K562 (cell line): ENCODE data around the gene CTRB1. TPM values are rescaled to one million over a fixed set of nuclear protein-coding genes. Genes with fewer than 3 reads are reported as not detected.

Experiments
- ATAC-seq: fragments of 200-7000 bp; cut with Tn5 transposase; 3 replicates; pipeline ENCODE4 v1.9.1; 2020; ENCODE audit warnings: moderate library complexity
- BruUV-seq: library from RNA; stranded (reverse); fragments of 400-500 nt; replicated peaks from 2 replicates; lab custom pipeline; 2021; lab: Mats Ljungman, UMichigan
- CTCF ChIA-PET: fragments of 300-600 bp; formaldehyde crosslinking; extraction: SDS; loops from one replicate; lab custom pipeline; 2021; ENCODE audit warnings: low intra/inter-chr PET ratio; lab: Yijun Ruan, JAX
- POLR2A ChIA-PET: fragments of 300-600, 350-650 bp; sonication (Branson Sonifier 250); formaldehyde crosslinking; extraction: SDS; loops from one replicate; lab custom pipeline; 2021; ENCODE audit warnings: antibody characterized with exemption, inconsistent platforms; lab: Yijun Ruan, JAX
- DNase-seq, 4 experiments: peaks; one replicate each; pipeline versions ENCODE4 v3.0.0 to v3.0.0-alpha.2; 2011 to 2018; ENCODE audit warnings: low spot score in 3 of 4, mixed read lengths in 3 of 4; ENCODE audit errors: extremely low read depth in 1 of 4
- FAIRE-seq: peaks from 2 replicates; lab custom pipeline; 2011; peaks lifted over from hg19 to GRCh38; lab: Jason Lieb, UNC
- H2AFZ ChIP-seq: 2 replicates; pipeline ENCODE4 v1.6.0; 2011; ENCODE audit warnings: low read depth, low read length, control low read depth, inconsistent platforms
- H3K27ac ChIP-seq: fragments of 200-600 bp; 3 replicates; pipeline ENCODE4 v1.8.0; 2011; ENCODE audit warnings: low read depth, mild to moderate bottlenecking, control low read depth, inconsistent platforms, low read length, moderate library complexity, mixed read lengths; ENCODE audit errors: extremely low read depth
- H3K27me3 ChIP-seq, 2 experiments: fragments of 300-600 bp in 1 of 2; 2 replicates in 1 of 2; 3 replicates in 1 of 2; pipeline versions ENCODE4 v1.6.0 to v1.8.0; 2011; ENCODE audit warnings: inconsistent platforms in 2 of 2, low read length in 2 of 2, mild to moderate bottlenecking in 1 of 2, mixed read lengths in 1 of 2, moderate library complexity in 1 of 2; ENCODE audit not compliant: control insufficient read depth in 2 of 2, insufficient read depth in 2 of 2
- H3K36me3 ChIP-seq: fragments of 300-600 bp; 3 replicates; pipeline ENCODE4 v1.8.0; 2011; ENCODE audit warnings: mild to moderate bottlenecking, low read length, inconsistent platforms; ENCODE audit not compliant: control insufficient read depth, insufficient read depth
- H3K4me1 ChIP-seq, 2 experiments: fragments of 200-600 bp in 1 of 2; replicated peaks in 1 of 2; 2 replicates in 1 of 2; 3 replicates in 1 of 2; pipeline versions ENCODE4 v1.5.1 to v1.8.0; 2011; ENCODE audit warnings: inconsistent platforms in 2 of 2, low read length in 2 of 2, mild to moderate bottlenecking in 1 of 2, mixed read lengths in 1 of 2, moderate library complexity in 1 of 2; ENCODE audit not compliant: control insufficient read depth in 2 of 2, insufficient read depth in 2 of 2
- H3K4me2 ChIP-seq: 2 replicates; pipeline ENCODE4 v1.6.1; 2011; ENCODE audit warnings: low read length, control low read depth, inconsistent platforms, mixed read lengths; ENCODE audit not compliant: insufficient read depth
- H3K4me3 ChIP-seq: fragments of 200-600 bp; sonication (generic), shearing (Covaris generic); 2 replicates; pipeline ENCODE4 v1.5.1; 2016; ENCODE audit warnings: control low read depth, inconsistent platforms
- H3K79me2 ChIP-seq: fragments of 200-600 bp; 3 replicates; pipeline ENCODE4 v1.8.0; 2011; ENCODE audit warnings: low read length, inconsistent platforms; ENCODE audit not compliant: control insufficient read depth, insufficient read depth
- H3K9ac ChIP-seq, 2 experiments: 2 replicates each; pipeline versions ENCODE4 v1.6.0 to v1.6.1; 2011; ENCODE audit warnings: low read depth in 2 of 2, low read length in 2 of 2, control low read depth in 1 of 2, inconsistent platforms in 1 of 2, mild to moderate bottlenecking in 1 of 2, mixed read lengths in 1 of 2; ENCODE audit not compliant: insufficient read depth in 1 of 2
- H3K9me1 ChIP-seq: one replicate; pipeline ENCODE4 v1.6.0; 2011; ENCODE audit warnings: inconsistent platforms, mild to moderate bottlenecking, low read length, moderate library complexity; ENCODE audit not compliant: control insufficient read depth, insufficient read depth
- H3K9me3 ChIP-seq: replicated peaks from 2 replicates; pipeline ENCODE4 v1.5.1; 2011; ENCODE audit warnings: low read depth, low read length, inconsistent platforms; ENCODE audit not compliant: control insufficient read depth, insufficient read depth
- H4K20me1 ChIP-seq: replicated peaks from 2 replicates; pipeline ENCODE4 v1.6.1; 2011; ENCODE audit warnings: low read length, inconsistent platforms, mixed read lengths; ENCODE audit not compliant: control insufficient read depth, insufficient read depth
- E4F1 ChIP-seq: fragments of 250-450 bp; sonication (Bioruptor Pico); IDR thresholded peaks from 2 replicates; pipeline ENCODE4 v1.5.0; 2021; ENCODE audit warnings: mild to moderate bottlenecking, borderline replicate concordance
- MAZ ChIP-seq, 2 experiments: fragments of 450-650 bp in 1 of 2; sonication (generic) in 1 of 2; formaldehyde crosslinking; IDR thresholded peaks in 1 of 2; conservative IDR thresholded peaks in 1 of 2; 2 replicates each; pipeline versions ENCODE4 v1.4.0 to v1.5.0; 2020; ENCODE audit warnings: mild to moderate bottlenecking in 1 of 2, missing genetic modification reagents in 1 of 2
- POLR2G ChIP-seq: fragments of 200-400 bp; formaldehyde crosslinking; IDR thresholded peaks from 2 replicates; pipeline ENCODE4 v1.6.1; 2017; ENCODE audit warnings: low read depth, mild to moderate bottlenecking, antibody characterized with exemption, low read length, moderate library complexity
- TEAD2 ChIP-seq: fragments of 450-650 bp; IDR thresholded peaks from 2 replicates; pipeline ENCODE4 v1.6.1; 2016; ENCODE audit warnings: missing genetic modification characterization, control low read depth, missing compliant biosample characterization
- WGBS: fragments of 100-300 bp; shearing (Covaris generic); methylation state at CpG from one replicate; pipeline ENCODE4 v1.1.6; 2016; ENCODE audit warnings: low coverage, mixed read lengths; ENCODE audit not compliant: insufficient coverage; ENCODE audit errors: missing lambda C conversion rate; 5-methylcytosine and 5-hydroxymethylcytosine counted together
- in situ Hi-C: fragments of 300-500 bp; cut with MboI; formaldehyde crosslinking; loops from 4 replicates; pipeline ENCODE4 v1.15.0; 2018; ENCODE audit warnings: inconsistent platforms, mixed read lengths
- intact Hi-C: fragments of 100-400 bp; cut with micrococcal nuclease; formaldehyde crosslinking; loops from 2 replicates; pipeline ENCODE4 v1.14.2; 2022
- polyA plus RNA-seq, 8 experiments: library from polyadenylated mRNA; depleted of rRNA in 4 of 8; stranded (reverse) in 5 of 8; unstranded in 3 of 8; fragments of >200 nt; fragmentation: Nextera tagmentation in 2 of 8; fragmentation: Illumina TruSeq in 1 of 8; extraction: Ambion mirVana in 2 of 8; extraction: Trizol in 1 of 8; gene quantifications; 2 replicates each; pipeline versions ENCODE4 v1.2.1 to v1.2.3, GENCODE V29; 2011 to 2014; ENCODE audit warnings: inconsistent platforms in 1 of 8, missing spikeins in 1 of 8
- total RNA-seq, 7 experiments: library from RNA; depleted of rRNA in 6 of 7; stranded (reverse); fragments of >200 nt in 6 of 7; fragmentation: Illumina TruSeq in 2 of 7; extraction: Trizol in 2 of 7; gene quantifications; 2 replicates each; pipeline versions ENCODE4 v1.2.1 to v1.2.3, GENCODE V29; 2011 to 2021; ENCODE audit warnings: low replicate concordance in 1 of 7

CTRB1 gene
- total and polyA plus RNA-seq, 9 of the 15 experiments (the other 6 are each of a cell fraction or from before 2014, with no cell fraction given), result 2.3 TPM; not detected in 8

GRCh38 chr16:75260851-75261589 is 42.2 kb downstream of the CTRB1 start:
- peaks cover 12% of the 10 kb centered on the region for H4K20me1 ChIP-seq
- FAIRE-seq (no peak), ATAC-seq (no peak), DNase-seq (no peak)
- no peak overlapping the region for H3K27ac ChIP-seq
- peaks cover 7% of the 10 kb centered on the region; the same call in 1 of the 3 replicates for H3K79me2 ChIP-seq
- H3K4me2 ChIP-seq, result no peak overlapping the region
- intact Hi-C loops, result no loop called here
- TF ChIP-seq E4F1 (CRISPR knock-in tag), result no peak
- TF ChIP-seq TEAD2, result no peak
- 0 out of 2 replicates have a peak, but pooled peaks have one; percentile 40 for TF ChIP-seq POLR2G
- TF ChIP-seq MAZ (CRISPR knock-in tag; conservative IDR thresholded peaks at IDR 0.05 in 1 of 2, IDR thresholded peaks at IDR 0.05 in 1 of 2), result no peak
- H3K4me1 ChIP-seq, result peaks cover 8 to 61% of the 10 kb centered on the region in 2 experiments; a peak in 3 of 5 replicates
- POLR2A ChIA-PET, result interaction anchor here (0.6 to 1.0 kb wide), 4 partner anchors 9 to 387 kb away, joined by 3 to 4 read pairs (median 3); partner anchors contain the start of genes TERF2IP and WDR59
- peak overlapping the region in 1 of 2 experiments; percentile 58; a peak in 2 of 4 replicates for H3K9ac ChIP-seq
- in situ Hi-C loops, result no loop called here
- WGBS, result 80% methylated on average over 10 of the region's 10 CpGs
- peaks cover 5% of the 10 kb centered on the region for H3K9me1 ChIP-seq
- no TSS peak for BruUV-seq
- no peak overlapping the region for H2AFZ ChIP-seq
- no peak overlapping the region for H3K4me3 ChIP-seq
- no peaks in the 10 kb centered on the region for H3K9me3 ChIP-seq
- CTCF ChIA-PET, result no interaction called here
- H3K27me3 ChIP-seq, result no peaks in the 10 kb centered on the region
- H3K36me3 ChIP-seq, result no peaks in the 10 kb centered on the region
